ENCODE data around the gene FERMT1.
A peak's percentile ranks its signal among the peaks of the same experiment; 100 is the strongest.
"Not testable (repeated sequence)": the region's sequence is repeated elsewhere in the genome, so short reads cannot be mapped to it uniquely, and the experiment has no call there.

FERMT1 gene

DNA sequence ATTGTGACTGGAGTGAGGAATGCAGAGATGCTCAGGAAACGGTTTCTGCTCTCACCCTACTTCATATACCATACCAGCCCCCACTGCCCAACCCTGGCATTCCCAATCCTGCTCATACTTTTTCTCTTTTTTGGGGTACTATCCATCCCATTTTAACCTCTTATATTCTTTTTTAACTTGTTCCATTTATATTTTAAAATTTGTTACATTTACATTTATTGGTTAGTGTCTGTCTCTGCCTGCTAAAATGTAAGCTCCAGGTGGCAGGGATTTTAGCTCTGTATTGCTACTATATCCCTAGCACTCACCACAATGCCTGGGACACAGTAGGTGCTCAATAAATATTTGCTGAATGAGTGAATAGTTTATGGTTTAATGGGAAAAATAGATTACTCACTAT, 8.1 kb downstream of the FERMT1 start:
- DNase-seq = no peak

DNA sequence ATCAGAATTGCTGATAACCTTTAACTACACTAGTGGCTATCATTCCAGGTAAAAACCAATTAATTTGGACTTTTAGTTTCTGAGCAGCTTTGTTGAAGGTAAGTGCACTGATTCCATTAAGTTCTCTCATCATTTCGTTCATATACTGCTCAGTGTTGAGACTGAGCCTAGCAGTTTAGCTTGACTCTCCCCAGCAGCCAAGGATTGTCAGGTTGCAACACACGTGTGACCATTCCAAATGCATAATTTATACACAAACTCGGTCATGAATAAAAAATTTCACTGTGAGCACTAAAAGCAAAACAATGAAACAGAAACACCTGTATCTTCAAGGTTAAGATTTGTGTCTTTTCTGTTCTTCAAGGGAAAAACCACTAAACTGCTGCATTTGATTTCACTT, 8.9 kb downstream of the FERMT1 start:
- no peak for DNase-seq

DNA sequence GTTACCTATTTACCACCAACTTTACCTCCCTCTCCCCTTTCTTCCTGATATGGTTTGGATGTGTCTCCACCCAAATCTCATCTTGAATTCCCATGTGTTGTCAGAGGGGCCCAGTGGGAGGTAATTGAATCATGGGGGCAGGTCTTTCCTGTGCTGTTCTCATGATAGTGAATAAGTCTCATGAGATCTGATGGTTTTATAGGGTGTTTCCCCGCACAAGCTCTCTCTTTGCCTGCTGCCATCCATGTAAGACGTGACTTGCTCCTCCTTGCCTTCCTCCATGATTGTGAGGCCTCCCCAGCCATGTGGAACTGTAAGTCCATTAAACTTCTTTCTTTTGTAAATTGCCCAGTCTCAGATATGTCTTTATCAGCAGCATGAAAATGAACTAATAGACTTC, 9.9 kb downstream of the FERMT1 start:
- DNase-seq = not testable (repeated sequence)

DNA sequence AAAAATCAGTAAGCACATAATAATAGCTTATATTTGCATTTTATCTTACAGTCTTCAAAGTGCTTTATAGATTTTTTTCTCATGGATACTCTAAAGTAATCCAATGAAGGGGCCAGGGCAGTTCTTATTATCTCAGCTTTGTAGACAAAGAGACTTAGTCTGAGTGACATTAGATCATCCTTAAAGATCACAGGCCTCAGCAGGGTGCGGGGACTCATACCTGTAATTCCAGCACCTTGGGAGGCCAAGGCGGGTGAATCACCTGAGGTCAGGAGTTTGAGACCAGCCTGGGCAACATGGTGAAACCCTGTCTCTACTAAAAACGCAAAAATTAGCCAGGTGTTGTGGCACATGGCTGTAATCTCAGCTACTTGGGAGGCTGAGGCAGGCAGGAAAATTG, 14.5 kb downstream of the FERMT1 start:
- DNase-seq = no peak

DNA sequence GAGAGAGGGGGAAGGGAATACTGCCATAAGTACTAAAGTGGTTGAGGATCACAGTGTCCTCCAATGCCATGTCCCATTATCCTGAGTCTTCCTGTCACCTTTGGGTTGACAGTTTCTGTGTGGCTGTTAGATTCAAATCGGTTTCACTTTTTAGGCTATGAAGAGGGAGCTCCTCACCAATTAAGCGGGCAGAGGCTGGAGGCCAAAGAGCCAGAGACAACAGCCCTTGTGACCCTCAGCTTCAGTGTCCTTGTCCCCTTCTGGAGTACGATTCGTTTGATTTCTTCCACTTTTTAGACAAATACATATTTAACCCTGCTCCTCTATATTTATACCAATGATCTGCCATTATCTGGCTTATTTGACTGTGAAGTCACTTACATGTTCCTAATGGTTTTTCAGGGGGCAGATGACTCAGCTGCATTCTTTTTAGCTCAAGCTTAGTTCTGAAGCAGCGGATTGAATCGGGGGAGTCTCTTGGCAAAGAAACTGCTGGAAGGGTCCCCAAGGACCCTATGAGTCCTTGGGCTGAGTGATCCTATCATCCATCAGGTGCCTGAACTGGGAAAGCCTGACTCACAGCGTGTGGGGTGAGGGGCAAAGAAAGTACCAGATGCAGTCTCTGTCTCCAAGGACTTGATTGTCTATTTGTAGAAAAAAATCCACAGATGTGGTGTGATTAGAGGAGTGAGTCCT, 18.2 kb downstream of the FERMT1 start:
- peak; percentile 26 for DNase-seq

DNA sequence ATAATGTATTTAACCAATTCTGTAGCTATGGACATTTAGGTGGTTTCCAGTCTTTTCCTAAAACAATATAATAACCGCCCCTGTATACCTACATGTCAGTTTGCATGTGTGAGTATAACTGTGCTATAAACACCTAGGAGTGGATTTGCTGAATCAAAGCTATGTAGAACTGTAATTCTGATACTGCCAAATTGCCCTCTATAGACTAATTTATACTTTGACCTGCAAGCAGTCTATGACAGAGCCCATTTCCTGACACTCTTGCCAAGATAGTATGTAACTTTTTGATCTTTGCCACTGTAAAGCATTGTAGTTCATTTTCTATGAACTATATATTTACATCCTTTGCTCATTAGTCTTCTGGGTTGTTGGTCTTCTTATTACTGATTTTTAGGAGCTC, 19.5 kb downstream of the FERMT1 start:
- no peak for DNase-seq

DNA sequence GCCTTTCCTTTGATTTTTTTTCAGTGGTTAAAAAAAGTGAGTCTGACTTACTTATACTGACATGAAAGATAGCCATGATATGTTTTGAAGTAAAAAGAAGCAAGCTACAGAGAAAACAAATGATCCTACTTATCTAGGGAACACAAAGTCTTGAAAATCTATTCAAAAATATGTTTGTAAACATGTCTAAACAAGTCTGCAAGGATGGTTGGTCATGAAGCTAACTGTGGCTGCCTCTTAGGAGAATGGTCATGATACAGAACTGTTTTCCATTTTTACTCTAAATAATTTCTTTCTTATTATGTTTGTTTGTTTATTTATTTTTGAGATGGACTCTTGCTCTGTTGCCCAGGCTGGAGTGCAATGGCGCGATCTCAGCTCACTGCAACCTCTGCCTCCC, 21.5 kb downstream of the FERMT1 start:
- DNase-seq = no peak

DNA sequence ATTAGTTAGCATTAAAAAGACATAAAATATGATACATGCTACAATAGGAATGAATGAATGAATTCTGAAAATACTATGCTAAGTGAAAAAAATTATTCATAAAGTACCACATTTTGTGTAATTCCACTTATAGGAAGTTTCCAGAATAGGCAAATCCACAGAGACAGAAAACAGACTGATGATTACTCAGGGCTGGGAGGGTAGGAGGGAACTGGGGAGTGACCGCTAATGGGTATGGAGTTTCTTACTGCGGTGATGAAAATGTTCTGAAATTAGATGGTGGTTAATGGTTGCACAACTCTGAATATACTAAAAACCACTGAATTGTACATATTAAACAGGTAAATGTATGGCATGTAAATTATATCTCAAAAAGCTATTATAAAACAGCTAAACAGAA, 22.6 kb downstream of the FERMT1 start:
- DNase-seq = no peak

DNA sequence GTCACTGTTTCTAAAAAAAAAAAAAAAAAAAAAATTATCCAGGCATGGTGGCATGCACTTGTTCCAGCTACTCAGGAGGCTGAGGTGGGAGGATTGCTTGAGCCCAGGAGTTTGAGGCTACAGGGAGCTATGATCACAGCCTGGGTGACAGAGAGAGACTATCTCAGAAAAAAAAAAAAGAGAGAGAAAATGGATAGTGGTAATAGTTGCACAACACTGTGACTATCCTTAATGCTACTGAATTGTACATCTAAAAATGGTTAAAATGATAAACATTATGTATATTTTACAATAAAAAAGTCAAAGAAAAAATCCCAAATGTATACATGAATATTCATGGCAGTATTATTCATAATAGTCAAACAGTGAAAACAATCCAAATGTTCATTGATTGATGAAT, 23.0 kb downstream of the FERMT1 start:
- DNase-seq = no peak

DNA sequence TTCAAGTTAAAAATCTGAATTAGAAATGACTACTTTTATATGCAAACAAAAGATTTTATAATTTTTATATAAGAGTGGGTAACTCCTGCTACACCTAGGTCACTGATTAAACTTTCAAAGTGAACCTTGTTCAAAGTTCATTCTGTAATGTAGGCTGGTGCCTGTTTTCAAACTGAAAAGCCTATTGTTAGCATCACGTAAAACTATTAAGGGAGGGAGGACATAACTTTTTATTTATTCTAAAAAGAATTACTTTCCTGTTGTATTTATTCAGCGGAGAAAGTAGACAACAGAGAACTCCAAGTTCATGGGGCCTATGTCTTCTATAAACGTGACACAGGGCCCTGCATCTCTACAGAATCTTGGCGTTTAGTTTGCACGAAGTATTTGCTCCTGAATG, 27.4 kb downstream of the FERMT1 start:
- DNase-seq = no peak

DNA sequence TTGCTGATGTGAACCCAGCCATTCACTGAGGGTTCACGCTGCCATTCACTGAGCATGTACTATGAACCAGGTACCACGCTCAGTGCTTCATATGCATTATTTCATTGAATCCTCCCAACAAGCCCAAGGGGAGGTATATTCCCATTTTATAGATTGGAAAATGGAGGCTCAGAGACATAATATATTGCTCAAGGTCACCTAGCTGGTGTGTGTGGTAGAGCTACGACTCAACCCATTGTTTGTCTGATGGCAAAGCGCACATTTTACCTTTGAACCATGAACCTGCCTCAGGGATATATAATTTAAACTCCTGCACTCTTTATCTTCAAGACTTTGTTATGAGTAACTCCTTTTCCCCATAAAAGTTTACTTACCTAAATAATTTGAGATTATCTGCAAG, 28.3 kb downstream of the FERMT1 start:
- DNase-seq = no peak

DNA sequence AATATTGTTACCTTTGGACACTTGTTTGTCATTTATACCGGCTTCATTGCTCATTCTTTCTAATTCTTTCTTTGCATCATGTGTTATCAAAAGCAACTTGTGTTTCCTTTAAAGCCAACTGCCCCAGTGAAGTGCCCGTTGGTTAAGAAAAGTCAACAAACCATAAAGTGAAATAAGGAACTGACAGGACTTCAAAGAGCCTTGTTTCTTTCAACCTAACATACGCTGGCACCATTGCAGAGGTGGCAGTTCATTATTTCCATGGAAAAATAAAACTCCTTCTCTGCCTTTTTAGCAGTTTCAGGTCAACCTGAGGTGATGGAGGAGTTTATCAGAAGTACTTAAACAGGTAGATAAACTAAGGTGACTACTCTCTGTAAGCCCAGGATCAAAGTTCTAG, 28.8 kb downstream of the FERMT1 start:
- no peak for DNase-seq

DNA sequence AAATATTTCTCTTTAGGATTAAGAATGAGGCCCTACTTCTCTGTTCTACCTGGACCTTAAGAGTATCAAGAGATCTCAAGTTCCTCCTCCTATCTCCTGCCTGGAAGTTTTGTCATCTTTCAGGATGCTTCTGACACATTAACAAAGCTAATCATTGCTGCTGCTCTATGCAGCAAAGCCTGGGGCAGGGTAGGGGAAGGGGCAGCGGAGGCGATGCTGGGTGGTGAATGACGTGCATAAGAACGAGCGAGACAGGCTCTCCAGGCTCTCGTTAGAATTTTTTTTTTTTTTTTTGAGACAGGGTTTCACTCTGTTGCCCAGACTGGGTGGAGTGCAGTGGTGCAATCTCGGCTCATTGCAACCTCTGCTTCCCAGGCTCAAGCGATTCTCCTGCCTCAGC, 31.2 kb downstream of the FERMT1 start:
- DNase-seq = no peak

DNA sequence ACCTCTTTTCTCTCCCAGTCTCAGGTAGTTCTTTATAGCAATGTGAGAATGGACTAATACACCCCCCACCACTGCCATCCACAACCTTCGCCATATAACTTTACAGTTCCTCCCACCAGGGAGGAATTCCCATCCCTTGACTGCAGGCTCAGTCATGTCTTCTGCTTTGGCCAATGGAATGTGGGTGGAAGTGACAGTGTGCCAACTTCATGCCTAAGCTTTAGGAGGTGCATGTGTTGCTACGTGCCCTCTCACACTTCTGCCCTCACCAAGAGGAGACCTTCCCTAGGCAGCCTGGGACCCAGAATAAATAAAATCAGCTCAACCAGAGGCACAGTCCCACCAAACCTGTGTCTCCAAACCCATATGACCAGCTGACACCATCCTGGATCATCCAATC, 36.0 kb downstream of the FERMT1 start:
- no peak for DNase-seq

DNA sequence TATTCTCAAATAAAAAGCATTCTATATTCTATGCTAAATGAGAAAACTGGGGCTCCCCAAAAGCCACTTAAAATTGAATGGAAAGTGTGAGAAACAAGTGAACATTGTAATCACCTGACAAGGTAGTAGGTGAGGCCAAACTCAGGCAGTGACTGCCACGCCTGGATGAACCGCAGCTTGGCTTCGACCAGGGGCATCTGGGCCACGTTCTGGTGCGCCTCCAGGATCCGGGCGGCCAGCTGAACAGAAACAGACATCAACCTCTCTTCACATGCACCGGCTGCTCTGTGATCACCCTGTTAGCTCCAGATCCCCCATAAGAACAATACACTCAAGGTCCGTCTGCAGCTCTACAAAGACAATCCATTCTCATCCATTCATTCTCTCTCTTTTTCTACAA, 38.9 kb downstream of the FERMT1 start:
- DNase-seq = no peak

DNA sequence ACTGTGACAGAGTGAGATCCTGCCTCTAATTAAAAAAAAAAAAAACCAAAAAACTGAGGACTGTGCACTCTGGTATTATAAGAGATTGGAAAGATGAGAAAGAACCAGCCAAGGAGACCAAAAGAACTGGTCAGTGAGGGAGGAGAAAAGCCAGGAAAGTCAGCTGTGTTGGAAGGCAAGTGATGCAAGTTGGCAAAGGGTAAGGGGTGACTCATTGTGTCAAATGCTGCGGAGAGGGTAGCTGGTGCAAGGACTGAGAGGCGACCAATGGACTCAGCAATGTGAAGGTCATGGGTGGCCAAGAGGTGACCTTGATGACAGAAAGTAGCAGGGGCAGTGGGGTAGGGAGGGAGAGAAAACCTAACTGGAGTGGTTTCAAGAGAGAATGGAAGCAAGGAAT, 41.6 kb downstream of the FERMT1 start:
- DNase-seq = no peak

DNA sequence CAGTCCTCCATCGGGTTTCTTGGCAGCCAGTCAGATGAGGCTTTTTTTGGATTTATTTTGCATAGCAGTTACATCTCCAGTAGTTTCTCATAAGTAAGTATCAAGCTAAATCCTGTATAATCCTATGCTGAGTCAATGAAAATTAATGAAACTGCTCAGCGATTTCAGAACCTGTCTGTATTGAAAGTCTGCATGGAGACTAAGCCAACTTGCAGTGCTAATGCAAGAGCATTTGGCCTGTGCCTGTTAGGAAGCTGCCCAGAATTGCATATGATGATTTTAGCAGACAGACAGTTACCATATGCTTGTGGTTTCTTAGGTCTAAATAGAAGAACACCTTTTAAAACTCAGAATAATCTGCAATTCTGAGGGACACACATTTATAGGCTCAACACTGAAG, 43.8 kb downstream of the FERMT1 start:
- DNase-seq = no peak

DNA sequence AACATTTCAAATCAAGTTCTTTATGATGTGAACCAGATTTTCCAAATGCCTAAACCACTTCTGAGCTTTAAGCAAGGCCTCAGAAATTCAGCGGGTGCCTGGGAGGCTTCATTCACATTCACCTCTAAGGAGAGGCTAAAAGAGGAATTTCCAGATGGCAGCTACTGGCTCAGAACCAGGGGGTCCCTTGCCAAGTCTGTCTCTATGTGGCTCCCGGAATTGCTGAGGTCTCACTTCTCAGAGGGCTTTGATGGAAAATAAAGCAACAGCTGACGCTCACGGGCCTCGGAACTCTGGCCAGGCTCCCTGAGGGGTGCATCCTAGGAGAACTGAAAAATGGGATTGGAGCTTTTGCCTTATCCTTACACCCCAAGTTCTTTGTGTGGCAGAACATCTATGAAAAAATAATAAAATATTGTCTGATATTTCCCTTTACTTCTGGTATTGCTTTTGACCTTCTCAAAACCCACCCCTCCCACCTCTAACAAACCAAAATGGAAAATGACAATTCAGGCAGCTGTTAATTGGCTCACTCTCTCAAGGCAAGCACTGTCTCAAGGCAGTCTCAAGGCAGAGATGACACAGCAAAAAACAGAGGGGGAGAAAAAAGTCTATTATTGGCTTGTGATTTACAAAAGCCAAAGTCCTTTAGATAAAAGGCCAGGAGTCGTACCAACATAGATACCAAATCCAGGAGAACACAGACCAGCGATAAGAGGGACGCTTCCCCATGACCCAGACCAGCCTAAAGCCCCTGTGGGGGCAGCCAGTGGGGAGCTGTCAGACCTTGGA, 47.2 kb downstream of the FERMT1 start:
- no peak for DNase-seq

DNA sequence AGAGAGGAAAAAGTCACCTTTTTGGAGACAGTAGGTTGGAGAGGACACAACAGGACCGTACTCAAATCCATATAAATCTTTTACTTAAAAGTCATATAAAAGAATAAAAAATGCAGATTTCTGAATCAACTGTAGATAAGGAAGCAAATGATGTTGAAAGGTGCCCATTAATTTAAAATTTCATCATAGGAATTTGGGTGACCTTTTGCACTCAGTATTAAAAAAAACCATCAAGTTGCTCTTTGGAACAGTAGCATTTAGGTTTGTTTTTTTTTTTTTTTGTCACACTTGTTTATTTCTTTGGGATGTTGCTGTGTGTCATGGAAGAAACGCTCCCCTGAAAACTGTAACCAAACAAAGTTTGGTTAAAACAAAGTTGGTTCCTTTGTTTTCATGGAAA, 48.0 kb downstream of the FERMT1 start:
- DNase-seq = no peak

DNA sequence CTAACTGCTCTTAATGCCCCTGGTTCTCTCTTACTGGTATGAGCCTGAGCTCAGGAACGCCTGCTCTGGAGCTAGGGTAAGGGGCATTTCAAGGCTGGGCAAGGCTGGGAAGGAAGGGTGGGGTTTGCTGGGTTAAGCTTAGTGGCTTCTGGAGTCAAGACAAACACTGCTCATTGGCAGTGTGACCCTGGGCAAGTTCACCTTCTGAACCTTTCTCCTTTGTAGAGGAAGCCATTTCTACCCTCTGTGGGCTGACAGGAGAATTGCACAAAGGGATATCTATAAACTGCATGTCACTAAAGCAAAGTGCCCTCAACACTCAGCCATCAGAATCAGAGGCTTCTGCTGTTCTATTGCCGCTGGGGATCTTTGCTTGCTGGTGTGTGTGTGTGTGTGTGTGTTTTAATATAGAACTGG, 48.7 kb downstream of the FERMT1 start:
- DNase-seq = no peak

DNA sequence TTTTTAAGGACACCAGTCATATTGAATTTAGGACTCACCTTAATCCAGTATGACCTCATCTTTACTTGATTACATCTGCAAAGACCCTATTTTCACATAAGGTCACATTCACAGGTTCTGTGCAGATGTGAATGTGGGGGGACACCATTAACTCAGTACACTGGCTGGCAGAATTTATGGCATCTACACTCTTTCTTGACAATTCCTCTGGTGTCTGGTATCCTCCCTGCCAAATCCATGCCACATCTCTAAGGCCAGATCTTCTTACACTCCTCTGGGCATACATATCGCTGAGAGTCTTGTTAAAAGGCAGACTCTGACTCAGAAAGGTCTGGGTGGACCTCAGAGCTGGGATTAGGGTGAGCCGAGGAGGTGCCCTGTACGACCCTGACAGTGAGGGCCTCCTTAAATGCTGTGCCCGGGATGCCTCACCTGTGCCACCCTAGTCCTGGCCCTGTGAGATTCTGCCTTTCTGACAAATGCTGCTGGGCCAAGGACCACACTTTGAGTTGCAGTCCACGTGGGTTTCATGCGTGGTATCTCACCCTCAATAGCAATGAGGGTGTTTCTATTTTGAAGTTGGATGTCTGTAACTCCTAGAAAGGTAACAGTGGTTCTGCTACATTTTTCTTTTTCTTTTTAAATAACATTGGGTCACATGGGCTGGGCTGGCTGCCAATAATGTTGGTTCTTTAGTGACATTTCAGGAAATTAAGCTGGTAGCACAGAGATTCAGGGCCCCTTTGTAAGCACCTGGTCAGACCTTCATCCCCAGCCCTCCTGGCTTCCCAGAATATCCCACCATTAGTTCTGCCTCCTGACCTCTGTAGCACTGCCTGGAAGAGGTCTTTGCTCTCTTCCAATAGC, 51.8 kb downstream of the FERMT1 start:
- DNase-seq = no peak

DNA sequence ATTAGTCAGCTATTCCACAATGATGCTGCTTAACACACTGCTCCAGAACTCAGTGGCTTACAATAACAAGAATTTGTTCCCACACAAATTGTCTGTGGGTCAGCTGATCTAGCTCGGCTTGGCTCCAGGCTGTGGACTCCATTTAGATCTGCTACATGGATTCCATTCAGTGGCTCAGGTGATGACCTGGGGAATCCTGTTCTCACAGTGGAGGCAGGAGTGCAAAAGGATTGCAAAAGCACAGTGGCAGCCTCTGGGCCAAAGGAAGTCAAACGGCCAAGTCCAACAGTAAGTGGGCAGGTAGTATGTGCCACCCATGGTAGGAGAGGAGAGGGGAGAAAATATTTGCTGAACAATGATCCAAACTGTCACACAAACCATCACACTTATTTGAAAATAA, 53.2 kb downstream of the FERMT1 start:
- DNase-seq = no peak

DNA sequence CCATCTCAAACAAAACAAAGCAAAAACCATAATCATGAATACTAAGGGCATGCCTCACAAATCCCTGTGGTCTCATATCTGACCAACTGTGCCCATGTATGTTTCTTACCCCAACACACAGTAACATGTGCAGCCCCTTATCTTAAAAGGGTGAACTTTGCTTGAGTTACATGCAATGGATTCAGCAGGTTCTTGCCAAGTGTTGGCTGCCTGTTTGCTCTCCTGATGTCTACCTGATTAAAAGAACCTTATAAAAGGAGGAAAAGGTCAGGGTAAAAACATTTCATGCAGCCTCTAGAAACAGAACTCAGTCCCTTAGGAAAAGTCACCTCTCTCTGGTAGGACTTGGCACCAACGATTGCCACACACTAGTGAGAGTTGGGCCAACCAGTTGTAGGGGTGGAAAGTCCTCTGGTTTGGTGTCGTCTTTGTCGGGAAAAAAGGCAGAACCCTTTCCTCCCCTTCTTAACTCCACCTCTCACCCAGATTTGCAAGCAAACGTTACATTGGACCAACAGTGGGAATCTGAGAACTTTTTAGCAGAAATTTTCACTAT, 55.0 kb downstream of the FERMT1 start:
- DNase-seq = no peak

Data from T1000 (cell line).